SK-N-SH treated with all-trans-retinoic acid at 6 μM for 48 hours (cell line): Measurements from ENCODE around the gene AMFR.

Source experiments
- ARNTL ChIP-seq: fragments of 450-650 bp; formaldehyde crosslinking; IDR thresholded peaks from 2 replicates; pipeline ENCODE4 v1.5.0; 2020; ENCODE audit warnings: low read depth, mild to moderate bottlenecking, moderate library complexity, borderline replicate concordance
- CSRNP3 ChIP-seq: fragments of 250-450 bp; sonication (Bioruptor Pico); IDR thresholded peaks from 2 replicates; pipeline ENCODE4 v1.5.1; 2021; ENCODE audit warnings: mild to moderate bottlenecking, moderate library complexity
- RARB ChIP-seq: fragments of 250-450 bp; sonication (Bioruptor Pico); IDR thresholded peaks from 2 replicates; pipeline ENCODE4 v1.8.0; 2021; ENCODE audit warnings: mild to moderate bottlenecking, moderate library complexity
- ZC3H10 ChIP-seq: fragments of 250-450 bp; sonication (Bioruptor Pico); IDR thresholded peaks from 2 replicates; pipeline ENCODE4 v1.5.1; 2021; ENCODE audit warnings: mild to moderate bottlenecking, moderate library complexity

GRCh38 chr16:56405977-56406672, 19.2 kb downstream of the AMFR start:
- TF ChIP-seq ZC3H10 (CRISPR knock-in tag) (no peak), ARNTL (CRISPR knock-in tag) (no peak), RARB (CRISPR knock-in tag) (no peak), CSRNP3 (no peak)
